HUES64 (cell line): Measurements from ENCODE around the gene NPHP4.
A peak's percentile ranks its signal among the peaks of the same experiment; 100 is the strongest.

ENCODE experiments used
- H3K27ac ChIP-seq: 2 replicates; pipeline ENCODE4 v1.7.0; 2013; ENCODE audit warnings: low read depth, low read length, inconsistent platforms
- H3K27me3 ChIP-seq: 2 replicates; pipeline ENCODE4 v1.6.1; 2013; ENCODE audit warnings: mild to moderate bottlenecking, low read length; ENCODE audit not compliant: insufficient read depth
- H3K36me3 ChIP-seq: 2 replicates; pipeline ENCODE4 v1.6.1; 2013; ENCODE audit warnings: mild to moderate bottlenecking, low read length; ENCODE audit not compliant: insufficient read depth
- H3K4me1 ChIP-seq: 2 replicates; pipeline ENCODE4 v1.6.1; 2013; ENCODE audit warnings: mild to moderate bottlenecking, low read length, moderate library complexity; ENCODE audit not compliant: insufficient read depth
- H3K4me3 ChIP-seq: 2 replicates; pipeline ENCODE4 v1.5.1; 2013; ENCODE audit warnings: mild to moderate bottlenecking, low read length, moderate library complexity
- H3K9ac ChIP-seq: 2 replicates; pipeline ENCODE4 v1.6.1; 2013; ENCODE audit warnings: mild to moderate bottlenecking, low read depth, low read length
- H3K9me3 ChIP-seq: 2 replicates; pipeline ENCODE4 v1.6.1; 2013; ENCODE audit warnings: low read depth, low read length; ENCODE audit not compliant: insufficient read depth
- WGBS: fragments of 150-250, 120-280 bp; methylation state at CpG from one replicate; pipeline ENCODE4 v1.1.7; 2013; ENCODE audit warnings: missing lambda C conversion rate; 5-methylcytosine and 5-hydroxymethylcytosine counted together

The NPHP4 gene

DNA sequence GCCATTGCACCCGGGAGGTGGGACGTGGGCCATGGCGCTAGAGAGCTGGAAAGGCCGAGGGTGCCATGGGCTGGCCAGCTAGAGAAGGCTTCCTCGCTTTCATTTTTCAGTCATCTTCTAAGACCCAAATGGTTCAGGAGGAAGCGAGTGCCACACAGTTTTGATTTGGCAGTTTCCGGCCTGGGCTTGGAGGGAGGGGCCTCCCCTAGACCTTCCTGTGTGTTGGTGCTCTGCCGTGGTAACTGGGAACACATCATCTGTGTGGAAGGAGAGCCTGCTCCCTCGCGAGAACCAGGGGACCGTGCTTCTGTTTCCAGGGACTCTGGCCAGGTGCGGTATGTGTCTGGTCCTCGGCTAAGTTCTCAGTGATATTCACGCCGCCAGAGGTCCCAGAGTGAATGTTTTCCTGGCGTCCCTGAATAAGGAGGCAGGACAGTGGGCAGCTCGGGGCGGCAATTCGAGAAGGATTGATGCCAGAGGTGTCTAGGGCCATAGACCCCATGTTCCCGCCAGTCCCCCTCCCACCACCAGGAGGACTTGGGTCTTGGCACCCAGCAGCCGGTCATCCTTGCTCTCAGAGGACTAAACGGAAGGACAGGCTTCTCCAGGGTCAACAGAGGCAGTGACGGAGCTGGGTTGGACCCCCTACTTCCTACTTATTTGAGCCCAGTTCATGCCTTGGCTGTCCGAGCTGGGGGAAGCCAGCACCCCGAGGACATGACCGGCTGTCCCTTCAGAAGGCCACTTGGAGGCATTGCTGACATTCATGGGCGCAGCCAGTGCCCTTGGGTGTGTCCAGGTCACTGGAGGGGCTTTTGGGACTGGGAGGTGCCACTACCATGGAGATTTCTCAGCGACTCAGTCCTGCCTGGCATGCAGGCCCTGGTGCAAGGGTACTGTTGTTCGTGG lies 2.7 kb upstream of the NPHP4 start:
- Histone ChIP-seq H3K27me3 (peaks cover 37% of the 10 kb centered on the region), H3K9me3 (no peaks in the 10 kb centered on the region), H3K9ac (no peak overlapping the region), H3K4me3 (no peak overlapping the region), H3K36me3 (no peaks in the 10 kb centered on the region), H3K27ac (no peak overlapping the region), H3K4me1 (peaks cover 9% of the 10 kb centered on the region; the same call in 1 of the 2 replicates)
- 92% methylated on average over 29 of the region's 29 CpGs for whole genome bisulfite sequencing

DNA sequence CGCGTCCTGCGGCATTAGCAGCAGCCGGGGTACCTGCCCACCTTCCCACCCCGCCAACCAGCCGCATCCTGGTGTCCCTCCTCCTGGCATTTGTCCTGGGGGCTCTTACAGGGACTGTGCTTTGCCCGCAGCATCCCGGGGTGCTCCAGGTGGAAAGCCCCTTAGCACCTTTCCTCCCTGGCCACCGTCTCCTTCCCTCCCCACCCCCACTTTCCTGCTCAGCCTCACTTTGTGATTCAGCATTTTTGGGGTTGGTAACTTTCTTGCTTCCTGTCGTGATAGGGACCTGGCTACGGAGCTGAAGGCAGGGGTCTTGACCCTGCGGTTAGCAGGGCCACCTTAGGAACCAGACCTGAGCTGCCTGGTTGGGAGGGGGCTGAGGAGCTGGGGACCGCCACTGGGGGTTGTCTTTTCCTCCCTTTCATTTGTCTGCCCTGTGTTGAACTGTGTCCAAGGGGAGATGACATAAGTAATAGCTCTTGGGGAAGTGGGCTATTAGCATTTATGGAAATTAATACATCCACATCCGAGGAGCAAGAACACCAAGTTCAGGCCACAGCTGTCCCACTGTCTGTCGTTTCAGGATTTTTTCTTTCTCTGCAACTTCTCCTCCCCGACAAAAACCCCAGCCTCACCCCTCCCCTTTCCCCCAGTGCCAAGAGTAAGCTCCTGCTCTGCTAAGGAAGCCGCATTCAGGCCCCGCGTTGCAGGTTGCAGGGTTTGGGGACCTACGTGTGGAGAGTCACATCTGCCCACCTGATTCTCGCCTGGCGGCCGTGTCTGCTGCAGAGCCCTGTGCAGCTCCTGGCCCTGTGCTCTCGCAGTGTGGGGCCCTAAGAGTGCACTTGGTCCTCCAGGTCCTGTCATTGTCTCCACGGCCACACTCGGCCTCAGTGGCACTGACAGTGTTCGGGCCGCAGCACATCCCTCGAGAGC lies 1.6 kb upstream of the NPHP4 start:
- no peaks in the 10 kb centered on the region for H3K36me3 ChIP-seq
- peaks cover 37% of the 10 kb centered on the region for H3K27me3 ChIP-seq
- no peaks in the 10 kb centered on the region for H3K9me3 ChIP-seq
- H3K4me1 ChIP-seq = peaks cover 9% of the 10 kb centered on the region; the same call in 1 of the 2 replicates
- peak overlapping the region; percentile 95 for H3K4me3 ChIP-seq
- H3K9ac ChIP-seq = peak overlapping the region; percentile 53
- 36% methylated on average over 29 of the region's 29 CpGs for WGBS
- no peak overlapping the region for H3K27ac ChIP-seq

DNA sequence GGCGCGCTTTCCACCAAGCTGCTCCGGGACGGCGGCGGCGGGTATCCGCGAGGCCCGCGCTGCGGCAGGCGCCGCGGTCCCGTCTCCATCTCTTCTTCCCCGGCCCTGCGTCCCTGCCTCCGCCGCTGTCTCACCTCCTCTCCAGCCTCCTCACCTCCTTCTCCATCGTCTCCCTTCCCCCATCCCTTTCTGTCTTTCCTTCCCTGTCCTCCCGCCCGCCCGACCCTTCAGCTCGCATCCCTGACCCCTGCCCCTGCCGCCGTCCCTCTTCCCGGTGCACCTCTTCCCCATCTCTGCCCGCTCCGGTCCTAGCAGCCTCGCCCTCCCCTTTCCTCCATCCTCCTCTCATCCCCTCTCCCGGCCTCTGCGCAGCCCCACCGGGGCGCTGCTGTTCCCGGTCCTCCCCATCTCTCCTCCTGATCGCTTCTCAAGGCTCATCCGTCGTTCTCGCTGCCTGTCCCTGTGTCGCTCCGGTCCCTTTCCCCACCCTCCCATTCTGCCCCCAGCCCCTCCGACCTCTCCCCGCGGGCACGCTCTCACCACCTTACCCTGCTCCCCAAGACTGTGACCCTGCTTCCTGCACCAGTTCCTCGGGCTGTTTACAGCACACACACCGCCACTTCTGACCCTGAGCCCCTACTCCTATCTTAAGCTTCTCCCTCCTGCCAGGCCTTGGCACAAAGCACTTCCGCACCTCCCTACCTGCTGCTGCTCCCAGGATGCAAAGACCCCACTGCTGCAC lies 760 bp upstream of the NPHP4 start:
- under 1% methylated on average over 48 of the region's 49 CpGs for WGBS
- Histone ChIP-seq H3K36me3 (no peaks in the 10 kb centered on the region), H3K27ac (no peak overlapping the region), H3K27me3 (peaks cover 37% of the 10 kb centered on the region), H3K4me3 (peak overlapping the region; percentile 95), H3K9ac (peak overlapping the region; percentile 53), H3K4me1 (peaks cover 9% of the 10 kb centered on the region; the same call in 1 of the 2 replicates), H3K9me3 (no peaks in the 10 kb centered on the region)

DNA sequence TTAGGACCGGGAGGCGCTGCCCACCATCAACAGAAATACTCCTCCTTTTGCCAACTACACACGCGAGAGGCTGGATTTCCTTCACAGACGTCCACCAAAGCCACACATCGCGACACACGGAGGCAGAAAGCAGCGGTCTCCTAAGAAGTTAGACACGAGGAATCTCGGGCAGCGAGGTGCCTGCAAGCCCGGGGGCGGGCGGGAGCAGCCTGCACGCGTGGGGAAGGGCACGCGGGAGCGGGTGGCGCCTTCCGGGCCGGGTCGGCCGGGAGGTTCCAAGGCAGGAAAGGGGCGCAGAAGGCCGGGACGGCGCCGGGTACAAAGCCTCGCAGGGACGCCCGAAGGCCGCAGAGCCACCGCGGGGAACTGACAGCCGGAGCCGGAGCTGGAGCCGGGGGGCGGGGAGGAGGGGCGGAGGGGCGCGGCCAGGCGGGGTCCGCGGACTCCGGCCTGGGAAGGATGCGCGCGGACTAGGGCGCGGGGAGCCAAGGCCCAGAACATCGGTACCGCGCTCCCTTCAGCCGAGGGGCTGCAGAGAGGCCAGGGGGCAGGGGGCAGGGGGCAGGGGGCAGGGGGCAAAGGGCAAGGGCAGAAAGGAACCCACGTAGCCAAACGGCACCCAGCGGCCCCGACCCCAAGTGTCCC lies 722 bp downstream of the NPHP4 start:
- Histone ChIP-seq H3K4me3 (peak overlapping the region; percentile 95), H3K27ac (peak overlapping the region; percentile 77), H3K9ac (peak overlapping the region; percentile 86), H3K27me3 (peaks cover 37% of the 10 kb centered on the region), H3K9me3 (no peaks in the 10 kb centered on the region), H3K4me1 (peaks cover 9% of the 10 kb centered on the region; the same call in 1 of the 2 replicates), H3K36me3 (no peaks in the 10 kb centered on the region)
- WGBS = under 1% methylated on average over 60 of the region's 60 CpGs

DNA sequence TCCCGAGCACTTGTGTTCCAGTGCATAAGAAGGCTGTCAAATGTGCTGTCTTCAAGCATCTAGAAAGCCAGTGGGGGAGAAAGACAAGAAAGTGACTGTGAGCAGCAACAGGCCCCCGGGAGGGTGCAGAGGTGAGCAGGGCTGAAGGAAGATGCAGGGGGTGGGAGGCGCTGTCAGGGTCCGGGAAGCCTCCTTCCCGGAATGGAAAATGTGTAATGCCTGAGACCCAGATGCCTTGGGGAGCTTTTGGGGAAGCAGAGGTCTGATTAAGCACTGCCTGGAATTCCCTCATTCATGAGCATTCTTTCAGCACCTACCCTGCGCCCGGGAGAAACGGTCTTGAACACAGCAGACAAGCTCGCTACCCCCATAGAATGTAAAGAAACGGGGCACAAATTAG lies 1.3 kb downstream of the NPHP4 start:
- WGBS = 23% methylated on average over 10 of the region's 10 CpGs
- H3K9me3 ChIP-seq = no peaks in the 10 kb centered on the region
- no peak overlapping the region for H3K27ac ChIP-seq
- peak overlapping the region; percentile 95 for H3K4me3 ChIP-seq
- peaks cover 37% of the 10 kb centered on the region for H3K27me3 ChIP-seq
- H3K9ac ChIP-seq = no peak overlapping the region
- H3K36me3 ChIP-seq = no peaks in the 10 kb centered on the region
- peaks cover 9% of the 10 kb centered on the region; the same call in 1 of the 2 replicates for H3K4me1 ChIP-seq

DNA sequence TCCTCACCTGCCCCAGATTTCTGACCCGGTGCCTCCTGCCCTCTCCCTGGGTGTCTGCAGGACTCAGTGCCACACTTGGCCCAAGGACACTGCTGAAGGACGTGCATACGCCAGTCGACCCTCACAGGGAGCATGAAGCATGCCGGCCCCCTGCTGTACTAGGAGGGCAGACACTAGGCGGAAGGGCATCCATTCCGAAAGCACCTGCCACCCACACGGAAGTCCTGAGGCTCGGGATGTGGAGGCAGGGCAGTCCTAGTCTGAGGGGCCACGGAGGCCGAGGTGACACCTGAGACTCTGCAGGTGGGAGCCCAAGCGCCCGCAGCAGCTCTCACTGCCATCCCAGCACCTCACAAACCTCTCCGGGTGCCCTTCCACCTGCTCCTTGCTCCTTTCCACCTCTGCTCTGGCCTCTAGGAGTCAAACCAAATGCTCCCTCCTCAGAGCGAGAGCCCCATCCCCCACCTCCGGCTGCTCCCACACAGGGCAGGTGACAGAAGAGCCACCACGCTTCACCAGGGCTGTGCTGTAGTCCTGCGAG lies 2.4 kb downstream of the NPHP4 start:
- Histone ChIP-seq H3K27me3 (peaks cover 29% of the 10 kb centered on the region), H3K36me3 (0 out of 2 replicates have a peak, but pooled peaks cover 9% of the 10 kb centered on the region), H3K4me3 (no peak overlapping the region), H3K9me3 (no peaks in the 10 kb centered on the region), H3K4me1 (peaks cover 9% of the 10 kb centered on the region; the same call in 1 of the 2 replicates), H3K27ac (no peak overlapping the region), H3K9ac (no peak overlapping the region)
- WGBS = 90% methylated on average over 18 of the region's 18 CpGs

DNA sequence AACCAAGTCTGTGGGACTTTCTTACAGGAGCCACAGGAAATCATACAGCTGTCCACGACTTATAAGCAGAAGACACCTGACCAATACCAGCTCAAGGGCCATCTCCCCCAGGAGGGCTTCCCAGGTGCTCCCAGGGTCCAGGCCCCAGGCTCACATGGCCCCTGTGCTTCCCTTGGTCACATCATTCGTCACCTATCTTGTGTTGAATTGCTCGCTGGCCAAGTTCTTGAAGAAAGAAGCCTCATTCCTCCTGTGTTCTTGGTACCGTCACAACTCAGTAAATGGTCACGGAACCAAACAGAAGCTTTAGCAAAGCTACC lies 3.0 kb downstream of the NPHP4 start:
- WGBS = 93% methylated on average over 5 of the region's 5 CpGs
- no peak overlapping the region for H3K9ac ChIP-seq
- 0 out of 2 replicates have a peak, but pooled peaks cover 9% of the 10 kb centered on the region for H3K36me3 ChIP-seq

DNA sequence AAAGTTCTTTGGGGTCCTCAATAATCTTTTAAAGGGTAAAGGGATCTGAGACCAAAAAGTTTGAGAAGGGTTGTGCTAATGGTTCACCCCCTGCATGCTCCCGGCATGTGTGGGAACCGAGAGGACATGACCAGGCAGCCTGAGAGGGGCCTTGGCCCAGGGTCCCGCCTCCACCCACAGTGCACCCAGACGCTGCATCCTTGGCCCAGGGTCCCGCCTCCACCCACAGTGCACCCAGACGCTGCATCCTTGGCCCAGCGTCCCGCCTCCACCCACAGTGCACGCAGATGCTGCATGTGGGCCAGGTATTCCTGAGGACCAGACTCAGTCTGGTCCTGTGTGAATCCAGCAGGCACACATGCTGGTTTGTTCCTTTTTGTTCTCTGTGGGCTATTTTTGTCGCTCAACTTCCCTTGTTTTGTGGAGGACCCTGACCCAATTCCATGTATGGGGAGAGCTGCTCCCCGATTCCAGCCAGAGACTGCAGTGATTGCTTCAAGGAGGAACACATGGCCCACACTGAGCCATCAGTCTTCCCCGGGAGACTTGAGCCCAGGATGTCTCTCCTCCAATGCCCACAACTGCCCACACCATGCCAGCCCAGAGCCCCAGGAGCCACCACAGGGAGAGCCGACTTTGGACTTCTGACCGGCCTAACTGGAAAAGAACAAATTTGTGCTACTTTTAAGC lies 3.5 kb downstream of the NPHP4 start:
- Histone ChIP-seq H3K4me3 (no peak overlapping the region), H3K27me3 (peaks cover 18% of the 10 kb centered on the region), H3K9me3 (no peaks in the 10 kb centered on the region), H3K27ac (no peak overlapping the region), H3K36me3 (0 out of 2 replicates have a peak, but pooled peaks cover 9% of the 10 kb centered on the region), H3K4me1 (peaks cover 6% of the 10 kb centered on the region; the same call in 1 of the 2 replicates), H3K9ac (no peak overlapping the region)
- WGBS = 89% methylated on average over 14 of the region's 14 CpGs

More for the DNA sequence above, 3.0 kb downstream of the NPHP4 start:
- Histone ChIP-seq H3K27ac (no peak overlapping the region), H3K9me3 (no peaks in the 10 kb centered on the region), H3K4me1 (peaks cover 9% of the 10 kb centered on the region; the same call in 1 of the 2 replicates), H3K27me3 (peaks cover 23% of the 10 kb centered on the region), H3K4me3 (no peak overlapping the region)

DNA sequence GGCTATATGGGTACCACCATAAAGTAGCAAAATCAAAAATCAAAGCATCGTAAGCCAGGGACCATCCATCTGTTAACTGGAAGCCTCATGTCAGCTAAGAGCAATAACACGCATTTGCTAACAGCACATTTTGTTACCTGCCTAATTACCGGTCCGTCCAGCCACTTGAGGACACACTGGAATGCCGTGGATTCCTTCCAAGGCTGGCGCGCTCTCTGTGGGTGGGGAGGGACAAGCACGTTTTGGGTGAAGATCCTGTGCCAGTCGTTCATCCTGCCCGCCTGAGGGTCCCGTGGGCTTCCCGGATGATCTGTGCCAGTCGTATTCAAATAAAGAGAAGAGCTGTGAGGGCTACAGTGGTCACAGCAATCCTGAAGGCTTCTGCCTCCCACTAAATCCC lies 6.2 kb downstream of the NPHP4 start:
- H3K27me3 ChIP-seq = peaks cover 7% of the 10 kb centered on the region
- no peaks in the 10 kb centered on the region for H3K9me3 ChIP-seq
- 0 out of 2 replicates have a peak, but pooled peaks cover 9% of the 10 kb centered on the region for H3K36me3 ChIP-seq
- H3K4me1 ChIP-seq = peaks cover 8% of the 10 kb centered on the region
- 96% methylated on average over 13 of the region's 13 CpGs for WGBS
- H3K9ac ChIP-seq = no peak overlapping the region
- no peak overlapping the region for H3K27ac ChIP-seq
- H3K4me3 ChIP-seq = no peak overlapping the region
